GM20000 (cell line): ENCODE data around the gene AMDHD1.

Source experiments
- DNase-seq: peaks from one replicate; pipeline ENCODE4 v3.0.0; 2012; ENCODE audit warnings: low spot score
- CTCF ChIP-seq: IDR thresholded peaks from 2 replicates; pipeline ENCODE4 v1.5.1; 2012; ENCODE audit warnings: mild to moderate bottlenecking, control low read depth; ENCODE audit errors: extremely low read depth, missing control alignments

AMDHD1 gene

DNA sequence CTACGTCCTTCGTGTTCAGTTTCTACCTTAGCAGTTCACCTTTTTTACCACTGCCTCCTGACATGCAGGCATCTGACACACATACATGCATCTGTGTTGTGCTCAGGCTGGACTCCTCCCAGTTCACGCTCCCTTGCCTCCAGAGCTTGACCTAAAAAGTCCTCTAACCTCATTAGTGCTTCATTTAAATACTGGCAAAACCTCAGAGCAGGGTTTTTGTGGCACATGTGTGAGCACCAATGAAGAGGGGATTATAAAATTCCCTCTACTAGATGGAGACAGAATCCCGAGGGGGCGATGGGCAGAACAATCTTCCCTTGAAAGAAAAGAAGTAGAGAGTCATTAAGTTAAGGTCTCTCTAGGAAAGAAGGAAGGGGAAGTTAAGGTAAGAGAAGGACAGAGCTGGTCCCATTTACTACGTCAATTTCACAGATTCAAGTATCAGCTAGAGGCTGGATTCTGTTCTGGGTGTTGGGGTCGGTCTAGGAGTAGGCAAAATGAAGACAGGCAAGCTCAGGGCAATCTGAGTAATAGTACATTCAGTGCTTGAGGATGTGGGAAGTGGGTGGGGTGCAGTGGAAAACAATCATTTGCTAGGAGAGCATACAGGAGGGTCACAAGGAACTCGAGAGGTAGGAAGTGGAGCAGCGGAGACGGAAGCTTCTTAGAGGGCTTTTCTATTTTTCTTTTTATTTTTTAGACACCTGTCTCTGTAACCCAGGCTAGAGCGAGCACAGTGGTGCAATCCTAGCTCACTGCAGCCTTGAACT, 45.6 kb downstream of the AMDHD1 start:
- TF ChIP-seq CTCF: no peak

DNA sequence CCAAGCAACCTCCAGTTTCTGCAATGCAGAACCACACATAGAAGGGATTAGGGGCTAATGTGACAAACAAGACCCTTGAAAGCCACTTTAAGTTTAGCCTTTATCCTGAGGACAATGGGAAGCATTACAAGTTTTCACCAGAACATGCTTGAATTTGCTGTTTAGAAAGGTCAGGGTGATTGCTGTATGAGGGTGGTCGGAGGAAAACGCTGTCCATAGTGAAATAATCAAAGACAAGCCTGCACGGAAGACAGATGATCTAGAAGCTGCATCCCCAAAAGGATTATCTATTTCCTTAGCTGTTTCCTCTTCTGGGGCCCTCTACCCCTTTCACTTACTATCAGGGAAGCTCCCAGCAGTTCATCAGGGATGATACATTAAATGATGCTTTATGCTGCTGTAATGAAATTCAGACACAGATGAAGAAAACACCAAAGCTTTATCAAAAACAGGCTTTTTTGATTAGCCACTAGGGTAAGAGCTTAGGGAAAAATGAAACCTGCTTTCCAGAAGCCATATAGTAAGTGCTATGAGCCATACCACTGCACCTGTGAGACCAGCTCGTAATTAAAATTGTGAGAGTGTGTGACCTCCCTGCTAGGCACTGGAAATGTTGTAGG, 46.5 kb downstream of the AMDHD1 start:
- no peak for DNase-seq
- no peak for TF ChIP-seq CTCF

More for the DNA sequence above, 45.6 kb downstream of the AMDHD1 start:
- DNase-seq: no peak

DNA sequence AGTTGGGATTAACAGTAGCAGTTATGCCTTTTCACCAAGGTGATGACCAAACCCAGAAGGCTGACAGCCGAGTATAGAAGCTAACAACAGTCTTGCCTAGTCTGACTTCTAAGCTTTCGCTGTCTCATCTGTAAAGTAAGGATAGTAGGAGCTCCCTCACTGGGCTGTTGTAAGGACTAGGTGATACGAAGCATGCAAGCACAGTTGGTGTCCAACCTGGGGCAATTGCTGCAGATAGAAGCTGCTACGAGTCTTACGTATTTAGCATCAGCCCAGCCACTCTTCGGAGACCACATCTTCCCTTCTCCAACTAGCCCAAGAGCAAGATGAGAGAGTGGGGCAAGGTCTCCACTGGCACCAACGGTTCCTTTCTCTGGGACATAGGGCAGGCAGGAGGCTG, 47.0 kb downstream of the AMDHD1 start:
- TF ChIP-seq CTCF: no peak
- no peak for DNase-seq

DNA sequence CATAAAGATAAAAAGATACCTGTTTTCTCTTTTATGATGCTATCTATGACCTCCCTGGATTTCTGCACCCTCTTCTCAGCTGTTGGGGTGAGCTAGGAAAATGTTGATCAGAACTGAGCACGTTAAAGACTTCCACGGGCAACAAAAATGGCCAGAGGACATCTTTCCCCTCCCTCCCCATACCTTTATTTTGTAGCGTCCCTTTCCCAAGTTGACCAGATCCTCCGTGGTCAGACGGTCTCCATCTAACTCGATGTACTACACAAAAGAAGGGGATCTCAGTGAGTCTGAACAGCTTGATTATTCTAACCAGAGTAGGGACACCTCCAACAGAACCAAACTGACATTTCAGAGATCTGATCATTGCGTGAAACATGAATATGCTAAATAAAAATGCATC, 50.8 kb downstream of the AMDHD1 start:
- TF ChIP-seq CTCF: no peak
- no peak for DNase-seq

DNA sequence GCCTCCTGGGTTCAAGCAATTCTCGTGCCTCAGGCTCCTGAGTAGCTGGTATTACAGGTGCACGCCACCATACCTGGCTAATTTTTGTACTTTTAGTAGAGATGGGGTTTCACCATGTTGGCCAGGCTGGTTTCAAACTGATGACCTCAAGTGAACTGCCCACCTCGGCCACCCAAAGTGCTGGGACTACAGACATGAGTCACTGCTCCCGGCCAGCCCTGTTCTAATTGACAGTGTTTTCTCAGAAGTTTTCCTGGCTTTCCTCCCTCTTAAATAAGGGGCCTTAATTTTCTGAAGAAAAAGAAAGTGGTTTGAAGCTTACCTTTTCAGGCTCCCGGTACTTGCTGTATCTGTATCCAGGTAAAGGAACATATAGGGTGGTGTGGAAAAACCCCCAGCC, 51.3 kb downstream of the AMDHD1 start:
- no peak for TF ChIP-seq CTCF
- no peak for DNase-seq

DNA sequence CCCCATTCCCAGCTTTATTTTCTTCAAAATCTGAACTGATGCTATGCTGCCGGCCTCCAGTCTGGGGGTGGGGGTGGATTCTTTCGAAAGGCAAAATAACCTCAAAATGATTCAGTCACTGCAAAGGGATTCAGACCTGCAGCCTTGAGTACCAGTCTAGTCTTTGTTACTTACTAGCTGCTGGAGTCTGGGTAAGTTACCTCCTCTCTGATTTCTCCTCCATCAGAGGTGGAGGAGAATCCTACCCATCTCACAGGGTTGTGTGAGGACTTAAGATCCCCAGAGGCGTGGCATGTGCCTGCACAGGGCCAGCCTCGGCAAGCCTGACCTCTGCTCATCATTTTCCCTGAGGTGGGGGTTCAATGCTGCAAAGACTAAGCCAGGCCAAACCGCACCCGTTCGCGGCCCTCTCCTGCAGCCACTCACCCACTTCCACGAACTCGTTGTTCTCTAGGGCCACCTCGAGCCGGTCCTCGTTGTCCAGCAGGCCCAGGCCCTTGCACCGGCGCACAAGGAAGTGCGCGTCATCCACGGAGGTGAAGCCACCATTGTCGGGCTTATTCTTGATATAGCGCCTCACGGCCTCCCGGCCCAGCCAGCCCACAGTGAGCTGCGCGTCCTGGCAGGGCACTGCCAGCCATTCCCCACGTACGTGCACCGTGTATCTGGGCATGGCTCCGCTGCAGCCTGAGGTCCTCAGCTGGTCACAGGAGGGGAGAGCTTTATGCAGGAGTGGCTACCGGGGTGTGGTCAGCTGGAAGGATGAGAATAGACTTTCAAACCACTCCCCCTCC, 52.3 kb downstream of the AMDHD1 start:
- no peak for TF ChIP-seq CTCF
- no peak for DNase-seq
